Neural crest cell (in vitro differentiated cells): ENCODE data around the gene MYO7A. TPM values are rescaled to one million over a fixed set of nuclear protein-coding genes. Genes with fewer than 3 reads are reported as not detected.

Source experiments
- DNase-seq: peaks from one replicate; pipeline ENCODE4 v3.0.0; 2021; ENCODE audit warnings: low read depth, mixed read lengths, low spot score
- H3K27ac Mint-ChIP-seq: one replicate; pipeline ENCODE4 v1.8.0; 2021; ENCODE audit warnings: mild to moderate bottlenecking, mixed read lengths; ENCODE audit not compliant: unreplicated experiment
- H3K27me3 Mint-ChIP-seq: 2 replicates; pipeline ENCODE4 v1.8.0; 2021; ENCODE audit warnings: low read depth, mild to moderate bottlenecking, mixed read lengths
- H3K36me3 Mint-ChIP-seq: 2 replicates; pipeline ENCODE4 v1.8.0; 2021; ENCODE audit warnings: low read depth, mild to moderate bottlenecking, mixed read lengths
- H3K4me1 Mint-ChIP-seq: 2 replicates; pipeline ENCODE4 v1.8.0; 2021; ENCODE audit warnings: mixed read lengths
- H3K4me3 Mint-ChIP-seq: one replicate; pipeline ENCODE4 v1.8.0; 2021; ENCODE audit warnings: mild to moderate bottlenecking, mixed read lengths
- H3K9me3 Mint-ChIP-seq: 2 replicates; pipeline ENCODE4 v1.8.0; 2021; ENCODE audit warnings: mixed read lengths
- CTCF ChIP-seq: fragments of 200-600 bp; sonication (generic); conservative IDR thresholded peaks from 2 replicates; pipeline ENCODE4 v1.5.0; 2021; ENCODE audit warnings: antibody characterized with exemption, mild to moderate bottlenecking
- total RNA-seq: library from RNA; stranded (reverse); gene quantifications from 2 replicates; pipeline ENCODE4 v1.2.1, GENCODE V29; 2021

MYO7A gene
- total RNA-seq, 1 donor from 2014 or later, result 2.5 TPM

- no peak for DNase-seq
- Mint-ChIP-seq H3K27ac (no peak overlapping the region), H3K4me1 (no peaks in the 10 kb centered on the region), H3K4me3 (no peak overlapping the region), H3K36me3 (no peaks in the 10 kb centered on the region), H3K27me3 (no peaks in the 10 kb centered on the region), H3K9me3 (no peaks in the 10 kb centered on the region)
- no peak for TF ChIP-seq CTCF
These were observed 105.0 kb downstream of the MYO7A start for GRCh38 chr11:77233011-77233410.

- Mint-ChIP-seq H3K27me3 (no peaks in the 10 kb centered on the region), H3K9me3 (peaks cover 12% of the 10 kb centered on the region), H3K4me1 (no peaks in the 10 kb centered on the region), H3K36me3 (peaks cover 3% of the 10 kb centered on the region), H3K27ac (no peak overlapping the region), H3K4me3 (no peak overlapping the region)
- no peak for TF ChIP-seq CTCF
- DNase-seq, result no peak
These were observed 108.9 kb downstream of the MYO7A start for GRCh38 chr11:77236901-77237300.

GRCh38 chr11:77244277-77245027 is 116.4 kb downstream of the MYO7A start:
- H3K27ac Mint-ChIP-seq, result no peak overlapping the region
- no peaks in the 10 kb centered on the region for H3K27me3 Mint-ChIP-seq
- no peaks in the 10 kb centered on the region for H3K4me1 Mint-ChIP-seq
- H3K36me3 Mint-ChIP-seq, result peaks cover 3% of the 10 kb centered on the region
- peaks cover 10% of the 10 kb centered on the region for H3K9me3 Mint-ChIP-seq
- DNase-seq, result no peak
- H3K4me3 Mint-ChIP-seq, result no peak overlapping the region
- no peak for TF ChIP-seq CTCF

- Mint-ChIP-seq H3K9me3 (peaks cover 2% of the 10 kb centered on the region), H3K4me1 (no peaks in the 10 kb centered on the region), H3K27ac (no peak overlapping the region), H3K36me3 (no peaks in the 10 kb centered on the region), H3K4me3 (no peak overlapping the region), H3K27me3 (no peaks in the 10 kb centered on the region)
- DNase-seq, result no peak
- TF ChIP-seq CTCF, result no peak
These were observed 121.4 kb downstream of the MYO7A start for GRCh38 chr11:77249427-77249826.

- H3K27ac Mint-ChIP-seq, result no peak overlapping the region
- H3K36me3 Mint-ChIP-seq, result no peaks in the 10 kb centered on the region
- no peak for TF ChIP-seq CTCF
- H3K27me3 Mint-ChIP-seq, result no peaks in the 10 kb centered on the region
- peaks cover 2% of the 10 kb centered on the region for H3K9me3 Mint-ChIP-seq
- H3K4me1 Mint-ChIP-seq, result no peaks in the 10 kb centered on the region
- H3K4me3 Mint-ChIP-seq, result no peak overlapping the region
- no peak for DNase-seq
These were observed 123.0 kb downstream of the MYO7A start for GRCh38 chr11:77250881-77251640.
